Type B pancreatic cell (in vitro differentiated cells): ENCODE measurements around the gene PALB2. TPM values are rescaled to one million over a fixed set of nuclear protein-coding genes. Genes with fewer than 3 reads are reported as not detected.

ENCODE experiments used
- DNase-seq: peaks from one replicate; pipeline ENCODE4 v3.0.0; 2021; ENCODE audit warnings: mixed read lengths; ENCODE audit not compliant: unreplicated experiment; ENCODE audit errors: extremely low spot score
- H3K27ac Mint-ChIP-seq: 2 replicates; pipeline ENCODE4 v1.8.0; 2021; ENCODE audit warnings: mild to moderate bottlenecking, mixed read lengths
- H3K27me3 Mint-ChIP-seq: 2 replicates; pipeline ENCODE4 v1.8.0; 2021; ENCODE audit warnings: mixed read lengths
- H3K36me3 Mint-ChIP-seq: 2 replicates; pipeline ENCODE4 v1.8.0; 2021; ENCODE audit warnings: mixed read lengths
- H3K4me1 Mint-ChIP-seq: one replicate; pipeline ENCODE4 v1.8.0; 2021; ENCODE audit warnings: mixed read lengths; ENCODE audit not compliant: unreplicated experiment
- H3K4me3 Mint-ChIP-seq: 2 replicates; pipeline ENCODE4 v1.8.0; 2021; ENCODE audit warnings: mild to moderate bottlenecking, mixed read lengths
- H3K9me3 Mint-ChIP-seq: 2 replicates; pipeline ENCODE4 v1.8.0; 2021; ENCODE audit warnings: mixed read lengths
- CTCF ChIP-seq: fragments of 200-600 bp; sonication (generic); conservative IDR thresholded peaks from 2 replicates; pipeline ENCODE4 v1.5.0; 2021; ENCODE audit warnings: antibody characterized with exemption, mild to moderate bottlenecking
- total RNA-seq: library from RNA; stranded (reverse); gene quantifications from 2 replicates; pipeline ENCODE4 v1.2.1, GENCODE V29; 2021; ENCODE audit warnings: low replicate concordance

The PALB2 gene
- total RNA-seq, 1 donor from 2014 or later = 19.3 TPM

DNA sequence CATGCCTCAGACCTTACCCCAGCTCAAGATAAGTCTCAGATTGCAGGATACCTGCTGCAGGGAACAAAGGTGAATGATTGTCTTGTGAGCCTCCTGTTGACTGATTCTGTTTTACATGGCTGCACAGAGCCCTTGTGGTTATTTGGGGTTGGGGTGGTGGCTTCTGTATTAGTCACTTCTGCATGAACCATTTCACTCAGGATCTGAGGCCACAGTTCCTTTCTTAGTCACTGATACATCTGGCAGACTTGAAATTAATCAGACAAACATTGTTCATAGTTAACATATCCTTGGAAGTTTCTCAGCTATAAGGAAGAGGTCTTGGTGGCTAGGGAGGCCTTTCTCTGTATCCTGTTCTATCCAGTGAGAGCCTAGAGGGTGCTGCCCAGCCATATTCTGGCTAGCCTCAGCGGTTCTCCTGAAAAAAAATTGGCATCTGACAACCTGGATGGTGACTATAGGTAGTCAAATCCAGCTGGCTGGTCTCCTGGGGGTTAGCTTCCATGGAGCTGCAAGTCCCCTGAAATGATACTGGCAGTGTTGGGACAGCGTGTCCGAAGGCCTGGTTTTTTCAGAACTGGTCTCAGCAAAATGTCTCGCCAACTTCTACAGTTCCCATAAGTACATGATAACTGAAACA lies 29.1 kb upstream of the PALB2 start:
- H3K27me3 Mint-ChIP-seq = no peaks in the 10 kb centered on the region
- H3K36me3 Mint-ChIP-seq = no peaks in the 10 kb centered on the region
- DNase-seq = no peak
- no peak for TF ChIP-seq CTCF
- H3K4me1 Mint-ChIP-seq = no peaks in the 10 kb centered on the region
- H3K9me3 Mint-ChIP-seq = no peaks in the 10 kb centered on the region
- H3K27ac Mint-ChIP-seq = no peak overlapping the region
- no peak overlapping the region for H3K4me3 Mint-ChIP-seq

DNA sequence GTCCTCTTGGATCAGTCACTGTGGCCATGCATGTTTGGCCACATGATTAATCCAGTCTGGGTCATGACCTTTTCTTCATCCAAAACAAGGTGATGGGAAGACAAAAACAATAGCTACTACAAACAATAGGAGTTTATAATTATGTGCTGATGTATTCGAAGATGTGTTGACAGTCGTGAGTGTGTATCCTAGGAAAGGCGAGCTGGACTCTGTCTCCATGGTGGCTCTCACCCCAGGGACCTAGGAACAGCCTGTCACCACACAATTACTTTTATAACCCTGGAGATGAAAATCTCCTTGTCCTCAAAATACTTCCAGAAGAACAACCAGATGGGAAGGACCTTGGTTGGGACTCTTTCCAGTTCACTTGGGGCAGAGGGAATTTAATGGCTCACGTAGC lies 27.8 kb upstream of the PALB2 start:
- TF ChIP-seq CTCF = no peak
- H3K4me1 Mint-ChIP-seq = no peaks in the 10 kb centered on the region
- no peaks in the 10 kb centered on the region for H3K27me3 Mint-ChIP-seq
- H3K36me3 Mint-ChIP-seq = peaks cover 3% of the 10 kb centered on the region
- no peak overlapping the region for H3K4me3 Mint-ChIP-seq
- no peak overlapping the region for H3K27ac Mint-ChIP-seq
- H3K9me3 Mint-ChIP-seq = no peaks in the 10 kb centered on the region
- no peak for DNase-seq

DNA sequence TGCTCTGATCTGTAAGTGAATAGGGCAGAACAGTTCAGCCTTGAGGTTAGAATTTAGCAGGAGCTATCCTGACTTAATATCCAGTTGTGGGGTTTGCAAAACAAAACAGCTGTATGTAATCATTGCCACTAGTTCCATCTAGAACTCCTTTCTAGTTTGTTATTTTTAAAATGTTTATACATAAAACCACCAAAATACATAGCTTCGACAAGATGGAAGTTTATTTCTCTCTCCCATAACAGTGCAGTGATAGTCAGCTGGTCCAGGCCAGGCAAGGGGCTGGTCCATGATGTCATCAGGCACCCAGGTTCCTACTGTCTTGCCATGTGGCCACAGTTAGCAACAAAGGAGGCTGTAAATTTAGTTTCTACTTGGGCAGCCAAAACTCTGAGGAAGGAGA lies 27.1 kb upstream of the PALB2 start:
- Mint-ChIP-seq H3K27me3 (no peaks in the 10 kb centered on the region), H3K36me3 (peaks cover 3% of the 10 kb centered on the region), H3K4me3 (no peak overlapping the region), H3K9me3 (no peaks in the 10 kb centered on the region), H3K27ac (no peak overlapping the region), H3K4me1 (no peaks in the 10 kb centered on the region)
- TF ChIP-seq CTCF = no peak
- DNase-seq = no peak

DNA sequence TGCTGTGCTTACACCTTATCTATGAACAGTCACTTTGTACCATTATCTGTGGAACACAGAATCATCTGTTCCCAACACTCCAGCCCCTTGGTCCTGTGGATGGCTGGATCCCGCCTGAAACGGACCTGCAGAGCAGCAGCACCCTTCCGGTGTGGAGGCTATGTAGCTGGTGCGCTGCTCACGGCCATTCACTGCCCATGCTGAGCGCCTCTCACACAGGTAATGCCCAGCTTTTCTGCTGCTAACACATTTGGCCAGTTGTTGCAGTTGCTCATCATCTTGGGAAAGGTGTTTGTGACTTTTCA lies 26.2 kb upstream of the PALB2 start:
- Mint-ChIP-seq H3K27ac (no peak overlapping the region), H3K36me3 (peaks cover 3% of the 10 kb centered on the region), H3K27me3 (no peaks in the 10 kb centered on the region), H3K4me3 (no peak overlapping the region), H3K9me3 (no peaks in the 10 kb centered on the region), H3K4me1 (no peaks in the 10 kb centered on the region)
- no peak for DNase-seq
- TF ChIP-seq CTCF = no peak

GRCh38 chr16:23666571-23667354 lies 25.7 kb upstream of the PALB2 start:
- Mint-ChIP-seq H3K36me3 (peaks cover 3% of the 10 kb centered on the region), H3K27ac (no peak overlapping the region)

More at GRCh38 chr16:23666571-23667354, 25.7 kb upstream of the PALB2 start:
- H3K4me3 Mint-ChIP-seq = no peak overlapping the region
- DNase-seq = no peak
- H3K27me3 Mint-ChIP-seq = no peaks in the 10 kb centered on the region
- no peaks in the 10 kb centered on the region for H3K4me1 Mint-ChIP-seq
- TF ChIP-seq CTCF = no peak
- H3K9me3 Mint-ChIP-seq = no peaks in the 10 kb centered on the region
